IMR-90 (cell line): Measurements from ENCODE around the gene CMTM8. TPM values are rescaled to one million over a fixed set of nuclear protein-coding genes. Genes with fewer than 3 reads are reported as not detected.

Source experiments
- ATAC-seq: fragments of 200-7000 bp; cut with Tn5 transposase; 2 replicates; pipeline ENCODE4 v1.9.1; 2020; ENCODE audit warnings: low read depth, mild to moderate bottlenecking, moderate library complexity
- BruUV-seq: library from RNA; stranded (reverse); fragments of 400-500 nt; replicated peaks from 2 replicates; lab custom pipeline; 2021; lab: Mats Ljungman, UMichigan
- CTCF ChIA-PET: fragments of 300-600 bp; formaldehyde crosslinking; extraction: SDS; loops from one replicate; lab custom pipeline; 2021; ENCODE audit warnings: antibody characterized with exemption; lab: Yijun Ruan, JAX
- POLR2A ChIA-PET: fragments of 300-600 bp; sonication (Branson Sonifier 250); formaldehyde crosslinking; loops from one replicate; lab custom pipeline; 2022; ENCODE audit warnings: antibody characterized with exemption; ENCODE audit not compliant: unreplicated experiment; lab: Charles Lee
- DNase-seq: peaks from one replicate; pipeline ENCODE4 v3.0.0; 2013
- H2AFZ ChIP-seq: replicated peaks from 2 replicates; pipeline ENCODE3; 2013; ENCODE audit warnings: low read length, mild to moderate bottlenecking; ENCODE audit not compliant: poor library complexity
- H2AK5ac ChIP-seq: 2 replicates; pipeline ENCODE4 v1.6.1; 2013; ENCODE audit warnings: low read depth, low read length, inconsistent platforms
- H2AK9ac ChIP-seq: replicated peaks from 2 replicates; pipeline ENCODE3; 2013; ENCODE audit warnings: mild to moderate bottlenecking, low read depth, low read length, moderate library complexity; ENCODE audit not compliant: poor library complexity
- H2BK120ac ChIP-seq: 2 replicates; pipeline ENCODE4 v1.6.1; 2013; ENCODE audit warnings: low read depth, low read length, inconsistent platforms
- H2BK15ac ChIP-seq: 3 replicates; pipeline ENCODE4 v1.6.1; 2013; ENCODE audit warnings: low read depth, low read length, inconsistent platforms
- H2BK20ac ChIP-seq: 2 replicates; pipeline ENCODE4 v1.6.1; 2013; ENCODE audit warnings: low read depth, mild to moderate bottlenecking, inconsistent platforms, low read length, moderate library complexity
- H2BK5ac ChIP-seq: 2 replicates; pipeline ENCODE4 v1.6.1; 2013; ENCODE audit warnings: mild to moderate bottlenecking, low read depth, low read length, inconsistent platforms; ENCODE audit not compliant: poor library complexity, severe bottlenecking
- H3K14ac ChIP-seq: replicated peaks from 2 replicates; pipeline ENCODE4 v1.6.1; 2013; ENCODE audit warnings: low read depth, low read length, inconsistent platforms
- H3K18ac ChIP-seq: 2 replicates; pipeline ENCODE4 v1.6.1; 2013; ENCODE audit warnings: low read depth, low read length, control low read depth
- H3K23ac ChIP-seq: 2 replicates; pipeline ENCODE4 v1.6.1; 2013; ENCODE audit warnings: low read depth, low read length, inconsistent platforms
- H3K27ac ChIP-seq: 2 replicates; pipeline ENCODE4 v1.5.1; 2013; ENCODE audit warnings: mild to moderate bottlenecking, control low read depth, low read length; ENCODE audit not compliant: insufficient read depth
- H3K27me3 ChIP-seq: 2 replicates; pipeline ENCODE4 v1.6.1; 2013; ENCODE audit warnings: low read length; ENCODE audit not compliant: control insufficient read depth, insufficient read depth
- H3K36me3 ChIP-seq: 2 replicates; pipeline ENCODE4 v1.6.1; 2013; ENCODE audit warnings: low read length, mixed read lengths; ENCODE audit not compliant: control insufficient read depth, insufficient read depth
- H3K4ac ChIP-seq: 2 replicates; pipeline ENCODE4 v1.6.1; 2013; ENCODE audit warnings: low read depth, low read length, inconsistent platforms
- H3K4me1 ChIP-seq: 2 replicates; pipeline ENCODE4 v1.6.1; 2013; ENCODE audit warnings: low read length, mixed read lengths; ENCODE audit not compliant: control insufficient read depth, insufficient read depth
- H3K4me2 ChIP-seq: 2 replicates; pipeline ENCODE4 v1.6.1; 2013; ENCODE audit warnings: low read depth, mild to moderate bottlenecking, control low read depth, low read length, moderate library complexity
- H3K4me3 ChIP-seq: 2 replicates; pipeline ENCODE4 v1.5.1; 2013; ENCODE audit warnings: low read depth, mild to moderate bottlenecking, control low read depth, low read length, moderate library complexity; ENCODE audit not compliant: insufficient read depth
- H3K56ac ChIP-seq: 2 replicates; pipeline ENCODE4 v1.6.1; 2013; ENCODE audit warnings: low read length, inconsistent platforms; ENCODE audit not compliant: insufficient read depth; ENCODE audit errors: extremely low read depth
- H3K79me1 ChIP-seq, 2 experiments: 2 replicates each; pipeline ENCODE4 v1.6.1; 2013; ENCODE audit warnings: low read length in 2 of 2, inconsistent platforms in 1 of 2, low read depth in 1 of 2
- H3K9ac ChIP-seq: 2 replicates; pipeline ENCODE4 v1.6.1; 2013; ENCODE audit warnings: low read depth, low read length, control low read depth
- H3K9me1 ChIP-seq: 2 replicates; pipeline ENCODE4 v1.6.1; 2013; ENCODE audit warnings: low read length, inconsistent platforms; ENCODE audit not compliant: insufficient read depth
- H3K9me3 ChIP-seq: 2 replicates; pipeline ENCODE4 v1.6.1; 2013; ENCODE audit warnings: low read length; ENCODE audit not compliant: control insufficient read depth, insufficient read depth
- H4K20me1 ChIP-seq: 2 replicates; pipeline ENCODE4 v1.6.1; 2013; ENCODE audit warnings: low read length, inconsistent platforms; ENCODE audit not compliant: insufficient read depth
- H4K5ac ChIP-seq: 2 replicates; pipeline ENCODE4 v1.6.1; 2013; ENCODE audit warnings: mild to moderate bottlenecking, low read depth, low read length, control low read depth
- H4K8ac ChIP-seq, 2 experiments: 2 replicates each; pipeline ENCODE4 v1.6.1; 2013; ENCODE audit warnings: low read depth in 2 of 2, low read length in 2 of 2, control low read depth in 1 of 2, inconsistent platforms in 1 of 2
- H4K91ac ChIP-seq: 2 replicates; pipeline ENCODE4 v1.6.1; 2013; ENCODE audit warnings: low read depth, low read length, inconsistent platforms; ENCODE audit not compliant: insufficient read depth
- BHLHE40 ChIP-seq: fragments of 150-350 bp; IDR thresholded peaks from 2 replicates; pipeline ENCODE4 v1.6.1; 2016; ENCODE audit warnings: mild to moderate bottlenecking, low read depth, low read length
- CEBPB ChIP-seq: IDR thresholded peaks from 2 replicates; pipeline ENCODE4 v1.6.1; 2012; ENCODE audit warnings: low read depth, low read length, improper control_type of control experiment
- CHD1 ChIP-seq: IDR thresholded peaks from 2 replicates; pipeline ENCODE4 v1.6.1; 2012; ENCODE audit warnings: low read depth, low read length, improper control_type of control experiment
- FOS ChIP-seq: fragments of 150-350 bp; IDR thresholded peaks from 2 replicates; pipeline ENCODE4 v1.6.1; 2016; ENCODE audit warnings: low read depth, low read length
- MAFK ChIP-seq: IDR thresholded peaks from 2 replicates; pipeline ENCODE4 v1.6.1; 2012; ENCODE audit warnings: low read depth, low read length, improper control_type of control experiment
- MAZ ChIP-seq: IDR thresholded peaks from 2 replicates; pipeline ENCODE4 v1.6.1; 2012; ENCODE audit warnings: low read depth, mild to moderate bottlenecking, low read length, improper control_type of control experiment, moderate library complexity, borderline replicate concordance
- MXI1 ChIP-seq: IDR thresholded peaks from 2 replicates; pipeline ENCODE4 v1.6.1; 2012; ENCODE audit warnings: low read depth, mild to moderate bottlenecking, low read length, moderate library complexity, borderline replicate concordance
- NFE2L2 ChIP-seq: fragments of 150-350 bp; IDR thresholded peaks from 2 replicates; pipeline ENCODE4 v1.6.1; 2016; ENCODE audit warnings: low read depth, mild to moderate bottlenecking, low read length
- POLR2A ChIP-seq: IDR thresholded peaks from 2 replicates; pipeline ENCODE4 v1.6.1; 2012; ENCODE audit warnings: mild to moderate bottlenecking, low read depth, low read length
- RAD21 ChIP-seq: IDR thresholded peaks from 2 replicates; pipeline ENCODE4 v1.6.1; 2012; ENCODE audit warnings: low read length, improper control_type of control experiment
- RCOR1 ChIP-seq: IDR thresholded peaks from 2 replicates; pipeline ENCODE4 v1.6.1; 2012; ENCODE audit warnings: mild to moderate bottlenecking, low read length, improper control_type of control experiment; ENCODE audit not compliant: insufficient replicate concordance
- RFX5 ChIP-seq: IDR thresholded peaks from 2 replicates; pipeline ENCODE4 v1.8.0; 2012; ENCODE audit warnings: low read depth, mild to moderate bottlenecking, low read length, moderate library complexity
- SMC3 ChIP-seq: fragments of 150-350 bp; IDR thresholded peaks from 2 replicates; pipeline ENCODE4 v1.6.1; 2016; ENCODE audit warnings: low read depth, mild to moderate bottlenecking, antibody characterized with exemption, low read length, moderate library complexity
- WGBS, 2 experiments: methylation state at CpG; one replicate each; pipeline versions ENCODE4 v1.1.5 to v1.1.7; 2013; ENCODE audit warnings: missing lambda C conversion rate in 2 of 2; ENCODE audit not compliant: insufficient read length in 1 of 2; ENCODE audit errors: extremely low coverage in 2 of 2; 5-methylcytosine and 5-hydroxymethylcytosine counted together
- dilution Hi-C: fragments of 300-500 bp; cut with HindIII; formaldehyde crosslinking; loops from one replicate; pipeline ENCODE4 v1.14.3; 2018; ENCODE audit warnings: low sequenced_read_pairs; ENCODE audit not compliant: unreplicated experiment
- in situ Hi-C: fragments of 300-500 bp; cut with MboI; formaldehyde crosslinking; loops from 3 replicates; pipeline ENCODE4 v1.14.3; 2019; ENCODE audit warnings: low sequenced_read_pairs, inconsistent platforms, mixed read lengths
- intact Hi-C: fragments of 100-400 bp; cut with micrococcal nuclease; formaldehyde crosslinking; loops from 2 replicates; pipeline ENCODE4 v1.10.0; 2022
- polyA plus RNA-seq, 3 experiments: library from polyadenylated mRNA; depleted of rRNA; stranded (reverse); fragments of >200 nt; gene quantifications; 2 replicates each; pipeline ENCODE4 v1.2.3, GENCODE V29; 2012; ENCODE audit warnings: low replicate concordance in 1 of 3
- total RNA-seq: library from RNA; depleted of rRNA; stranded (reverse); fragments of >200 nt; gene quantifications from 2 replicates; pipeline ENCODE4 v1.2.3, GENCODE V29; 2012
- TF ChIP-seq, protein P1 (sequence below): conservative IDR thresholded peaks from 2 replicates; pipeline ENCODE4 v1.5.1; 2012; ENCODE audit warnings: mild to moderate bottlenecking, low read depth, low read length, improper control_type of control experiment
- TF ChIP-seq, protein P2 (sequence below): fragments of 150-350 bp; IDR thresholded peaks from 2 replicates; pipeline ENCODE4 v1.6.1; 2017; ENCODE audit warnings: mild to moderate bottlenecking, antibody characterized with exemption, low read length, low read depth
- TF ChIP-seq, protein P3 (sequence below): fragments of 150-350 bp; IDR thresholded peaks from 2 replicates; pipeline ENCODE4 v1.6.1; 2016; ENCODE audit warnings: low read depth, mild to moderate bottlenecking, low read length, moderate library complexity, borderline replicate concordance

CMTM8 gene
- total and polyA plus RNA-seq, 2 of the 4 experiments (the other 2 are of a cell fraction), result 0.15 TPM; not detected in 1

DNA sequence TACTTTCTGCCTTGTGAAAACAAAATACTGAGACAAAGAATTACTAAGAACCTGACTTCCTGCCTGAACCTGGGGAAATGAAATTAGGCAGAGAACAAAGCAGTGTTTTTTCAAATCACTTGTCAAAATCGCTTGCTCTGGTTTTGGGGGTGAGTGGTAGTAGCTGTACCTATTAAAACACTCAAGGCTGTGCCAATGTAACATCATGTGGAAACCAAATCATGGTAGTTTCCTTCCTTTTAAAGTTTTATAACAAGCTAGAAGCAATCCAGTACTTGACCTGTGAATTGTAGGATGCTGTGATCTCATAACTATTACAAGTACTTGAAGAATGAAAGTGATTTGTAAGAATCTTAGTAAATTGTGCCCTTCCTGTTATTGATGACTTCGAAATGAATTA, 6.7 kb downstream of the CMTM8 start:
- no peak overlapping the region for H4K5ac ChIP-seq
- no peak overlapping the region for H3K56ac ChIP-seq
- H3K4me1 ChIP-seq, result no peaks in the 10 kb centered on the region
- H3K9me1 ChIP-seq, result no peaks in the 10 kb centered on the region
- H3K9me3 ChIP-seq, result no peaks in the 10 kb centered on the region
- no peak overlapping the region for H2AK9ac ChIP-seq
- no peak overlapping the region for H2AFZ ChIP-seq
- no peaks in the 10 kb centered on the region for H3K79me1 ChIP-seq
- H2AK5ac ChIP-seq, result no peak overlapping the region
- no peak overlapping the region for H3K4ac ChIP-seq
- no peaks in the 10 kb centered on the region for H3K36me3 ChIP-seq
- H3K9ac ChIP-seq, result no peak overlapping the region
- H3K14ac ChIP-seq, result no peak overlapping the region
- H4K91ac ChIP-seq, result no peak overlapping the region
- WGBS, 2 experiments, result no CpG with 5 or more reads among the region's 2 CpGs
- no peak overlapping the region for H3K23ac ChIP-seq
- H4K8ac ChIP-seq, result no peak overlapping the region
- H3K18ac ChIP-seq, result no peak overlapping the region
- no peak overlapping the region for H3K4me2 ChIP-seq
- no peak overlapping the region for H2BK15ac ChIP-seq
- no peak for TF ChIP-seq RFX5
- TF ChIP-seq MAZ, result no peak
- TF ChIP-seq, protein P1, sequence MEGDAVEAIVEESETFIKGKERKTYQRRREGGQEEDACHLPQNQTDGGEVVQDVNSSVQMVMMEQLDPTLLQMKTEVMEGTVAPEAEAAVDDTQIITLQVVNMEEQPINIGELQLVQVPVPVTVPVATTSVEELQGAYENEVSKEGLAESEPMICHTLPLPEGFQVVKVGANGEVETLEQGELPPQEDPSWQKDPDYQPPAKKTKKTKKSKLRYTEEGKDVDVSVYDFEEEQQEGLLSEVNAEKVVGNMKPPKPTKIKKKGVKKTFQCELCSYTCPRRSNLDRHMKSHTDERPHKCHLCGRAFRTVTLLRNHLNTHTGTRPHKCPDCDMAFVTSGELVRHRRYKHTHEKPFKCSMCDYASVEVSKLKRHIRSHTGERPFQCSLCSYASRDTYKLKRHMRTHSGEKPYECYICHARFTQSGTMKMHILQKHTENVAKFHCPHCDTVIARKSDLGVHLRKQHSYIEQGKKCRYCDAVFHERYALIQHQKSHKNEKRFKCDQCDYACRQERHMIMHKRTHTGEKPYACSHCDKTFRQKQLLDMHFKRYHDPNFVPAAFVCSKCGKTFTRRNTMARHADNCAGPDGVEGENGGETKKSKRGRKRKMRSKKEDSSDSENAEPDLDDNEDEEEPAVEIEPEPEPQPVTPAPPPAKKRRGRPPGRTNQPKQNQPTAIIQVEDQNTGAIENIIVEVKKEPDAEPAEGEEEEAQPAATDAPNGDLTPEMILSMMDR, result no peak
- no peak for TF ChIP-seq SMC3
- no peak for TF ChIP-seq BHLHE40
- TF ChIP-seq CHD1, result no peak
- TF ChIP-seq, protein P2, sequence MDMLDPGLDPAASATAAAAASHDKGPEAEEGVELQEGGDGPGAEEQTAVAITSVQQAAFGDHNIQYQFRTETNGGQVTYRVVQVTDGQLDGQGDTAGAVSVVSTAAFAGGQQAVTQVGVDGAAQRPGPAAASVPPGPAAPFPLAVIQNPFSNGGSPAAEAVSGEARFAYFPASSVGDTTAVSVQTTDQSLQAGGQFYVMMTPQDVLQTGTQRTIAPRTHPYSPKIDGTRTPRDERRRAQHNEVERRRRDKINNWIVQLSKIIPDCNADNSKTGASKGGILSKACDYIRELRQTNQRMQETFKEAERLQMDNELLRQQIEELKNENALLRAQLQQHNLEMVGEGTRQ, result no peak
- TF ChIP-seq FOS, result no peak
- no peak for TF ChIP-seq RAD21
- TF ChIP-seq CEBPB, result no peak
- TF ChIP-seq, protein P3, sequence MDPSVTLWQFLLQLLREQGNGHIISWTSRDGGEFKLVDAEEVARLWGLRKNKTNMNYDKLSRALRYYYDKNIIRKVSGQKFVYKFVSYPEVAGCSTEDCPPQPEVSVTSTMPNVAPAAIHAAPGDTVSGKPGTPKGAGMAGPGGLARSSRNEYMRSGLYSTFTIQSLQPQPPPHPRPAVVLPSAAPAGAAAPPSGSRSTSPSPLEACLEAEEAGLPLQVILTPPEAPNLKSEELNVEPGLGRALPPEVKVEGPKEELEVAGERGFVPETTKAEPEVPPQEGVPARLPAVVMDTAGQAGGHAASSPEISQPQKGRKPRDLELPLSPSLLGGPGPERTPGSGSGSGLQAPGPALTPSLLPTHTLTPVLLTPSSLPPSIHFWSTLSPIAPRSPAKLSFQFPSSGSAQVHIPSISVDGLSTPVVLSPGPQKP, result no peak
- TF ChIP-seq POLR2A, result no peak
- TF ChIP-seq RCOR1, result no peak
- TF ChIP-seq MAFK, result no peak
- TF ChIP-seq MXI1, result no peak
- TF ChIP-seq NFE2L2, result no peak
- ATAC-seq, result no peak
- dilution Hi-C loops (no loop called here), intact Hi-C loops (no loop called here), in situ Hi-C loops (no loop called here)
- H3K27ac ChIP-seq, result no peak overlapping the region
- H2BK5ac ChIP-seq, result no peak overlapping the region
- H3K4me3 ChIP-seq, result no peak overlapping the region
- H4K20me1 ChIP-seq, result no peaks in the 10 kb centered on the region
- peaks cover 15% of the 10 kb centered on the region for H3K27me3 ChIP-seq
- no peak for DNase-seq
- ChIA-PET CTCF (no interaction called here), POLR2A (no interaction called here)
- H2BK20ac ChIP-seq, result no peak overlapping the region
- no peak overlapping the region for H2BK120ac ChIP-seq
- BruUV-seq, result no TSS peak
